HCT116 (cell line): ENCODE results near the gene LIPH. TPM values are rescaled to one million over a fixed set of nuclear protein-coding genes. Genes with fewer than 3 reads are reported as not detected.

Experiments
- ATAC-seq: fragments of 200-7000 bp; cut with Tn5 transposase; 2 replicates; pipeline ENCODE4 v1.9.1; 2020; ENCODE audit warnings: mild to moderate bottlenecking, moderate library complexity
- Bru-seq: library from RNA; stranded (reverse); fragments of 400-500 nt; gene quantifications from one replicate; lab custom pipeline; 2021; lab: Mats Ljungman, UMichigan
- BruChase-seq, 2 experiments: library from RNA; stranded (reverse); fragments of 400-500 nt; gene quantifications; one replicate each; lab custom pipeline; 2021; lab: Mats Ljungman, UMichigan
- BruUV-seq: library from RNA; stranded (reverse); fragments of 400-500 nt; replicated peaks from 2 replicates; lab custom pipeline; 2021; lab: Mats Ljungman, UMichigan
- CTCF ChIA-PET: fragments of 300-600 bp; sonication (Branson Sonifier 250); formaldehyde crosslinking; loops from one replicate; lab custom pipeline; 2021; ENCODE audit warnings: antibody characterized with exemption; lab: Charles Lee
- POLR2A ChIA-PET: fragments of 300-600, 350-600 bp; sonication (Branson Sonifier 250); formaldehyde crosslinking; loops from one replicate; lab custom pipeline; 2021; ENCODE audit warnings: antibody characterized with exemption; lab: Charles Lee
- RAD21 ChIA-PET, 2 experiments: fragments of 300-600 bp; sonication (Branson Sonifier 250); formaldehyde crosslinking; loops; one replicate each; lab custom pipeline; 2023; ENCODE audit warnings: low total read pairs in 2 of 2; ENCODE audit not compliant: uncharacterized antibody in 2 of 2, unreplicated experiment in 2 of 2, low non-redundant PET in 1 of 2; lab: Charles Lee
- DNase-seq: peaks from one replicate; pipeline ENCODE4 v3.0.0-alpha.2; 2010; ENCODE audit warnings: low read depth, low spot score
- H2AFZ ChIP-seq: fragments of 200-600 bp; shearing (Covaris generic), sonication (generic); 2 replicates; pipeline ENCODE4 v1.6.1; 2017; ENCODE audit warnings: low read depth, mixed run types, mixed read lengths, antibody characterized with exemption, low read length; ENCODE audit not compliant: poor library complexity, severe bottlenecking
- H3K27ac ChIP-seq: 2 replicates; pipeline ENCODE4 v1.5.1; 2012; ENCODE audit warnings: low read depth, low read length
- H3K27me3 ChIP-seq: fragments of 200-600 bp; sonication (generic); 2 replicates; pipeline ENCODE4 v1.6.1; 2016; ENCODE audit warnings: mixed run types, low read length, mixed read lengths; ENCODE audit not compliant: insufficient read depth
- H3K36me3 ChIP-seq, 2 experiments: fragments of 200-500 bp in 1 of 2; fragments of 200-600 bp in 1 of 2; sonication (Bioruptor generic) in 1 of 2; sonication (generic) in 1 of 2; 2 replicates each; pipeline versions ENCODE4 v1.5.1 to v1.6.1; 2014 to 2016; ENCODE audit warnings: low read length in 2 of 2, inconsistent platforms in 1 of 2, mixed read lengths in 1 of 2, mixed run types in 1 of 2; ENCODE audit not compliant: insufficient read depth in 2 of 2, control insufficient read depth in 1 of 2
- H3K4me1 ChIP-seq, 2 experiments: fragments of 200-600 bp in 1 of 2; sonication (generic) in 1 of 2; 2 replicates each; pipeline versions ENCODE4 v1.5.1 to v1.6.1; 2012 to 2017; ENCODE audit warnings: low read length in 2 of 2, inconsistent platforms in 1 of 2, mild to moderate bottlenecking in 1 of 2, mixed read lengths in 1 of 2, mixed run types in 1 of 2, moderate library complexity in 1 of 2; ENCODE audit not compliant: insufficient read depth in 2 of 2, control insufficient read depth in 1 of 2
- H3K4me2 ChIP-seq: fragments of 200-600 bp; sonication (generic); 2 replicates; pipeline ENCODE4 v1.6.1; 2017; ENCODE audit warnings: mixed run types, low read length, mixed read lengths
- H3K4me3 ChIP-seq, 2 experiments: fragments of 200-600 bp in 1 of 2; sonication (generic) in 1 of 2; replicated peaks in 1 of 2; 2 replicates each; pipeline ENCODE4 v1.5.1; 2011 to 2016; ENCODE audit warnings: low read length in 2 of 2, control low read depth in 1 of 2, low read depth in 1 of 2, mild to moderate bottlenecking in 1 of 2, mixed read lengths in 1 of 2, mixed run types in 1 of 2
- H3K79me2 ChIP-seq: fragments of 200-600 bp; sonication (generic); 2 replicates; pipeline ENCODE4 v1.6.1; 2017; ENCODE audit warnings: mild to moderate bottlenecking, mixed run types, low read length, moderate library complexity, mixed read lengths; ENCODE audit not compliant: insufficient read depth
- H3K9ac ChIP-seq: fragments of 200-600 bp; sonication (generic); 2 replicates; pipeline ENCODE4 v1.6.1; 2016; ENCODE audit warnings: low read length, mixed read lengths
- H3K9me2 ChIP-seq: fragments of 200-600 bp; sonication (generic), shearing (Covaris generic); 2 replicates; pipeline ENCODE4 v1.6.1; 2017; ENCODE audit warnings: mixed run types, mild to moderate bottlenecking, moderate library complexity; ENCODE audit not compliant: insufficient read depth
- H3K9me3 ChIP-seq, 2 experiments: fragments of 200-500 bp in 1 of 2; fragments of 200-600 bp in 1 of 2; sonication (Bioruptor generic) in 1 of 2; sonication (generic) in 1 of 2; 2 replicates each; pipeline ENCODE4 v1.6.1; 2014 to 2017; ENCODE audit warnings: low read length in 2 of 2, mixed read lengths in 2 of 2, inconsistent platforms in 1 of 2, low read depth in 1 of 2, mild to moderate bottlenecking in 1 of 2, mixed run types in 1 of 2, moderate library complexity in 1 of 2; ENCODE audit not compliant: control insufficient read depth in 1 of 2, insufficient read depth in 1 of 2
- H4K20me1 ChIP-seq: fragments of 200-600 bp; sonication (generic), shearing (Covaris generic); 2 replicates; pipeline ENCODE4 v1.6.1; 2017; ENCODE audit warnings: mixed run types, mild to moderate bottlenecking, moderate library complexity; ENCODE audit not compliant: insufficient read depth
- ATF3 ChIP-seq: IDR thresholded peaks from 2 replicates; pipeline ENCODE4 v1.6.1; 2012
- CBX3 ChIP-seq: IDR thresholded peaks from 2 replicates; pipeline ENCODE4 v1.6.1; 2012; ENCODE audit warnings: low read depth
- CEBPB ChIP-seq: IDR thresholded peaks from 2 replicates; pipeline ENCODE4 v1.6.1; 2012; ENCODE audit warnings: low read depth
- EGR1 ChIP-seq: IDR thresholded peaks from 2 replicates; pipeline ENCODE4 v1.6.1; 2012; ENCODE audit warnings: low read depth
- ELF1 ChIP-seq: IDR thresholded peaks from 2 replicates; pipeline ENCODE4 v1.6.1; 2012; ENCODE audit warnings: low read depth, borderline replicate concordance
- FOSL1 ChIP-seq: IDR thresholded peaks from 2 replicates; pipeline ENCODE4 v1.6.1; 2012; ENCODE audit warnings: low read depth
- JUND ChIP-seq: IDR thresholded peaks from 2 replicates; pipeline ENCODE4 v1.6.1; 2012
- MAX ChIP-seq: IDR thresholded peaks from 2 replicates; pipeline ENCODE4 v1.6.1; 2012
- POLR2AphosphoS5 ChIP-seq: IDR thresholded peaks from 2 replicates; pipeline ENCODE4 v1.6.1; 2011; ENCODE audit warnings: mild to moderate bottlenecking, low read depth, low read length, moderate library complexity
- SIN3A ChIP-seq: IDR thresholded peaks from 2 replicates; pipeline ENCODE4 v1.6.1; 2012; ENCODE audit warnings: low read depth
- SP1 ChIP-seq: IDR thresholded peaks from 2 replicates; pipeline ENCODE4 v1.6.1; 2012; ENCODE audit warnings: low read depth
- ZNF274 ChIP-seq: fragments of 200-500 bp; sonication (Bioruptor generic); IDR thresholded peaks from 2 replicates; pipeline ENCODE4 v1.6.1; 2014; ENCODE audit warnings: mild to moderate bottlenecking, low read depth, low read length, inconsistent platforms
- intact Hi-C: fragments of 100-400 bp; cut with micrococcal nuclease; formaldehyde crosslinking; loops from 2 replicates; pipeline ENCODE4 v1.10.0; 2022
- long read RNA-seq: library from polyadenylated mRNA; unstranded; transcript quantifications from one replicate; pipeline ENCODE4 v2.0.0, GENCODE V29; 2021; ENCODE audit not compliant: unreplicated experiment
- polyA plus RNA-seq: library from polyadenylated mRNA; unstranded; fragments of >200 nt; gene quantifications from 2 replicates; pipeline ENCODE4 v1.2.1, GENCODE V29; 2012; ENCODE audit warnings: missing spikeins
- total RNA-seq: library from RNA; stranded (reverse); gene quantifications from one replicate; pipeline ENCODE4 v1.2.1, GENCODE V29; 2021; ENCODE audit not compliant: unreplicated experiment

Gene LIPH
- total RNA-seq (13.7 TPM), Bru-seq, nascent RNA (percentile 80 among the genes with signal in this experiment), BruChase-seq, experiment 1, labeled RNA remaining after a 6-hour chase (percentile 68 among the genes with signal in this experiment), BruChase-seq, experiment 2, labeled RNA remaining after a 2-hour chase (percentile 70 among the genes with signal in this experiment)
- 8.6 and 8.9 TPM in 2 replicates for polyA plus RNA-seq
- long read RNA-seq, full-length matches to known transcripts: 16 of 23 reads
- long read RNA-seq, partial matches to known transcripts: 0 of 23 reads
- long read RNA-seq, other reads (novel, unspliced or antisense): 7 of 23 reads

GRCh38 chr3:185552358-185552877, at the start of gene LIPH:
Gene LIPH (minus strand): TSS chr3:185552588. CDS start chr3:185552471, 117 bp downstream.
- POLR2A ChIA-PET: interaction anchor here (1.0 to 1.5 kb wide), 3 partner anchors 17 to 53 kb away, joined by 3 to 6 read pairs (median 4); partner anchors contain the start of gene TMEM41A
- ATAC-seq (peak; percentile 84), DNase-seq (peak; percentile 76)
- no peaks in the 10 kb centered on the region for H4K20me1 ChIP-seq
- peak within 1 kb of the TSS; percentile 58 for H3K9ac ChIP-seq
- peak within 1 kb of the TSS; percentile 66 for H2AFZ ChIP-seq
- BruUV-seq: no TSS peak
- H3K36me3 ChIP-seq: no peaks in the 10 kb centered on the region
- peak within 1 kb of the TSS; percentile 54 for H3K27ac ChIP-seq
- RAD21 ChIA-PET: no interaction called here
- H3K4me2 ChIP-seq: peak within 1 kb of the TSS; percentile 83
- TF ChIP-seq POLR2AphosphoS5 (peak; percentile 94), MAX (peak; percentile 52; the same call in 1 of the 2 replicates), SP1 (peak; percentile 53; the same call in 1 of the 2 replicates), CEBPB (peak; percentile 52; the same call in 1 of the 2 replicates), SIN3A (peak; percentile 76; the same call in 1 of the 2 replicates), JUND (peak; percentile 57), CBX3 (peak; percentile 58; the same call in 1 of the 2 replicates), EGR1 (peak; percentile 17; the same call in 1 of the 2 replicates), ATF3 (no peak), ZNF274 (no peak), FOSL1 (peak; percentile 41; the same call in 1 of the 2 replicates), ELF1 (no peak; the same call in 1 of the 2 replicates)
- H3K4me3 ChIP-seq: peak within 1 kb of the TSS; percentile 44 to 57
- H3K4me1 ChIP-seq: peaks cover 42 to 79% of the 10 kb centered on the region in 2 experiments
- H3K9me3 ChIP-seq: no peaks in the 10 kb centered on the region
- no peaks in the 10 kb centered on the region for H3K9me2 ChIP-seq
- no peaks in the 10 kb centered on the region for H3K27me3 ChIP-seq
- H3K79me2 ChIP-seq: no peaks in the 10 kb centered on the region
- intact Hi-C loops: no loop called here
- CTCF ChIA-PET: interaction anchor here (3.4 kb wide), 1 partner anchor 23 kb away, joined by 14 read pairs; no protein-coding TSS in a partner anchor
